ENCODE measurements around the gene TTC33. TPM values are rescaled to one million over a fixed set of nuclear protein-coding genes. Genes with fewer than 3 reads are reported as not detected.

The TTC33 gene
- total RNA-seq, 1 experiment from 2014 or later: 30.2 TPM

DNA sequence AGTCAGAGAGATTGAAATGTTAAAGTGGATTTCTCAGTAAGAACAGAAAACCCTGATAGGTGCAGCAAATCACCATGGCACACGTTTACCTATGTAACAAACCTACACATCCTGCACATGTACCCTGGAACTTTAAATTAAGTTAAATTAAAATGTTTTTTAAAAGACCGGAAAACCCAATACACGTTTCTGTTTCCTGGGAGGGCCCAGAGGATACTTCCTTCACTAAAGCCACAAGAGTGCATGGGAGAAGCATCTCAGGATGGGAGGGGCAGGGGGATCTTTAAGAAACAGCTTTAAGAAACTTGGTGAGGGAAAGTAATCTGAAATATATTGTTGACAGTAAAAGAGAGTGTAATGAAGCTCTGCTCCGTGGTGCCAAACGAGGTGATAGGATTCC, 240.8 kb downstream of the TTC33 start:
- no TSS peak for BruUV-seq (replicated peaks)
- Histone ChIP-seq H3K36me3 (ENCODE audit: low read depth) (no peaks in the 10 kb centered on the region), H3F3A (ENCODE audit: insufficient read depth, low read depth) (peaks cover 17% of the 10 kb centered on the region), H3K4me3 (no peak overlapping the region), H3K4me1 (replicated peaks; ENCODE audit: insufficient read depth) (peaks cover 26% of the 10 kb centered on the region), H3K9me3 (ENCODE audit: insufficient read depth, low read depth) (0 out of 2 replicates have a peak, but pooled peaks cover 3% of the 10 kb centered on the region), H2AFZ (no peak overlapping the region), H3K27ac (no peak overlapping the region), H3K4me2 (no peak overlapping the region), H3K9me2 (ENCODE audit: insufficient read depth) (no peaks in the 10 kb centered on the region), H3K79me2 (ENCODE audit: low read depth) (no peaks in the 10 kb centered on the region), H4K20me1 (ENCODE audit: insufficient read depth) (no peaks in the 10 kb centered on the region), H3K27me3 (ENCODE audit: insufficient read depth, low read depth) (no peaks in the 10 kb centered on the region)
- no peak for DNase-seq
- intact Hi-C loops (cut with micrococcal nuclease; ENCODE audit: unreplicated experiment): loop anchor here (5.0 kb wide), 1 partner anchor 222 kb away; no protein-coding TSS in a partner anchor
- TF ChIP-seq, protein P1, sequence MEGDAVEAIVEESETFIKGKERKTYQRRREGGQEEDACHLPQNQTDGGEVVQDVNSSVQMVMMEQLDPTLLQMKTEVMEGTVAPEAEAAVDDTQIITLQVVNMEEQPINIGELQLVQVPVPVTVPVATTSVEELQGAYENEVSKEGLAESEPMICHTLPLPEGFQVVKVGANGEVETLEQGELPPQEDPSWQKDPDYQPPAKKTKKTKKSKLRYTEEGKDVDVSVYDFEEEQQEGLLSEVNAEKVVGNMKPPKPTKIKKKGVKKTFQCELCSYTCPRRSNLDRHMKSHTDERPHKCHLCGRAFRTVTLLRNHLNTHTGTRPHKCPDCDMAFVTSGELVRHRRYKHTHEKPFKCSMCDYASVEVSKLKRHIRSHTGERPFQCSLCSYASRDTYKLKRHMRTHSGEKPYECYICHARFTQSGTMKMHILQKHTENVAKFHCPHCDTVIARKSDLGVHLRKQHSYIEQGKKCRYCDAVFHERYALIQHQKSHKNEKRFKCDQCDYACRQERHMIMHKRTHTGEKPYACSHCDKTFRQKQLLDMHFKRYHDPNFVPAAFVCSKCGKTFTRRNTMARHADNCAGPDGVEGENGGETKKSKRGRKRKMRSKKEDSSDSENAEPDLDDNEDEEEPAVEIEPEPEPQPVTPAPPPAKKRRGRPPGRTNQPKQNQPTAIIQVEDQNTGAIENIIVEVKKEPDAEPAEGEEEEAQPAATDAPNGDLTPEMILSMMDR (conservative IDR thresholded peaks at IDR 0.05): no peak
- TF ChIP-seq EZH2 (IDR thresholded peaks at IDR 0.05; ENCODE audit: low read depth): no peak
- ChIA-PET CTCF (no interaction called here), POLR2A (ENCODE audit: unreplicated experiment) (no interaction called here)

DNA sequence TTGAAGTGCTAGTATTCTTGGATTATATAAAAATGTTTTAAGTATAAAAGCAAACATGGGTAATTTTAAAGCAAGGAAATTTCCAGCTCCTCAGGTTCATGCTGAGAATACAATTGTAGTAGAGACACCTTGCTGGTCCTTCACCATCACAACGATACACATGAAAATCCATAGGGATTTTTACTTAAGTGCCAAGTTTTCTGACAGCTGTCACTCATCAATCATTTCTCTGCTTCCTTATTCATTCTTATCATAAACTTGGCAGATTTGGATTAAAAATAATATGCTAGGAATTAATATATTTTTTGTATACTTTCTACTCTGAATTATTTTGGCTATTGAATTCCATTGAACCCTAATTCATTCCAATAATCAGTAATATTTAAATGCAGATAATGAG, 244.0 kb downstream of the TTC33 start:
- no TSS peak for BruUV-seq (replicated peaks)
- Histone ChIP-seq H3K27me3 (ENCODE audit: insufficient read depth, low read depth) (no peaks in the 10 kb centered on the region), H3K9me2 (ENCODE audit: insufficient read depth) (no peaks in the 10 kb centered on the region), H3K4me1 (replicated peaks; ENCODE audit: insufficient read depth) (no peaks in the 10 kb centered on the region), H3K36me3 (ENCODE audit: low read depth) (no peaks in the 10 kb centered on the region), H3K79me2 (ENCODE audit: low read depth) (no peaks in the 10 kb centered on the region), H2AFZ (no peak overlapping the region), H3K27ac (no peak overlapping the region), H3K9me3 (ENCODE audit: insufficient read depth, low read depth) (peaks cover 3% of the 10 kb centered on the region; the same call in 1 of the 2 replicates), H4K20me1 (ENCODE audit: insufficient read depth) (no peaks in the 10 kb centered on the region), H3K4me2 (no peak overlapping the region), H3F3A (ENCODE audit: insufficient read depth, low read depth) (no peaks in the 10 kb centered on the region; the same call in 1 of the 2 replicates), H3K4me3 (no peak overlapping the region)
- TF ChIP-seq EZH2 (IDR thresholded peaks at IDR 0.05; ENCODE audit: low read depth): no peak
- TF ChIP-seq, protein P1 (conservative IDR thresholded peaks at IDR 0.05): no peak
- CTCF ChIA-PET: no interaction called here
- POLR2A ChIA-PET (ENCODE audit: unreplicated experiment): no interaction called here
- intact Hi-C loops (cut with micrococcal nuclease; ENCODE audit: unreplicated experiment): no loop called here
- DNase-seq: no peak

- no peak overlapping the region for H3K27ac ChIP-seq
- BruUV-seq (replicated peaks): no TSS peak
- no peak overlapping the region for H2AFZ ChIP-seq
- TF ChIP-seq, protein P1 (conservative IDR thresholded peaks at IDR 0.05): no peak
- no peak for TF ChIP-seq EZH2 (IDR thresholded peaks at IDR 0.05; ENCODE audit: low read depth)
- H3K4me2 ChIP-seq: no peak overlapping the region
- H4K20me1 ChIP-seq (ENCODE audit: insufficient read depth): no peaks in the 10 kb centered on the region
- no peaks in the 10 kb centered on the region for H3K79me2 ChIP-seq (ENCODE audit: low read depth)
- CTCF ChIA-PET: interaction anchor here (0.6 kb wide), 1 partner anchor 118 kb away, joined by 3 read pairs; no protein-coding TSS in a partner anchor
- H3K9me2 ChIP-seq (ENCODE audit: insufficient read depth): no peaks in the 10 kb centered on the region
- H3F3A ChIP-seq (ENCODE audit: insufficient read depth, low read depth): no peaks in the 10 kb centered on the region; the same call in 1 of the 2 replicates
- no peaks in the 10 kb centered on the region for H3K36me3 ChIP-seq (ENCODE audit: low read depth)
- intact Hi-C loops (cut with micrococcal nuclease; ENCODE audit: unreplicated experiment): no loop called here
- H3K9me3 ChIP-seq (ENCODE audit: insufficient read depth, low read depth): no peaks in the 10 kb centered on the region; the same call in 1 of the 2 replicates
- no peaks in the 10 kb centered on the region for H3K4me1 ChIP-seq (replicated peaks; ENCODE audit: insufficient read depth)
- H3K4me3 ChIP-seq: no peak overlapping the region
- POLR2A ChIA-PET (ENCODE audit: unreplicated experiment): no interaction called here
- no peaks in the 10 kb centered on the region for H3K27me3 ChIP-seq (ENCODE audit: insufficient read depth, low read depth)
- no peak for DNase-seq
Observed at GRCh38 chr5:40507095-40507494, 248.7 kb downstream of the TTC33 start.
